Transverse colon (tissue), 4 donors: ENCODE results near the gene HERPUD1. TPM values are rescaled to one million over a fixed set of nuclear protein-coding genes. Genes with fewer than 3 reads are reported as not detected.

Source experiments
- DNase-seq: peaks from one replicate; pipeline ENCODE4 v3.0.0-alpha.2; 2019
- H3K27ac ChIP-seq, 4 donors: fragments of 200-600 bp; sonication (generic); 2 replicates each; pipeline ENCODE4 v1.5.1; 2016 to 2018; ENCODE audit warnings: inconsistent platforms in 4 of 4
- H3K27me3 ChIP-seq: fragments of 200-600 bp; sonication (generic); 2 replicates; pipeline ENCODE4 v1.5.1; 2017; ENCODE audit warnings: inconsistent platforms
- H3K36me3 ChIP-seq, 4 donors: fragments of 200-600 bp; sonication (generic); 2 replicates each; pipeline ENCODE4 v1.5.1; 2017 to 2019; ENCODE audit warnings: inconsistent platforms in 4 of 4
- H3K4me1 ChIP-seq, 4 donors: fragments of 200-600 bp; sonication (generic); 2 replicates each; pipeline ENCODE4 v1.5.1; 2017 to 2020; ENCODE audit warnings: inconsistent platforms in 4 of 4
- H3K4me3 ChIP-seq, 4 donors: fragments of 200-600 bp; sonication (generic); 1 replicate in 1 of 4; 2 replicates in 3 of 4; pipeline versions ENCODE4 v1.5.1 to v1.6.1; 2017 to 2019; ENCODE audit warnings: inconsistent platforms in 4 of 4
- H3K9me3 ChIP-seq, 2 donors: fragments of 200-600 bp; sonication (generic); 2 replicates each; pipeline ENCODE4 v1.5.1; 2017 to 2019; ENCODE audit warnings: inconsistent platforms in 2 of 2
- EP300 ChIP-seq: sonication (generic); formaldehyde crosslinking; IDR thresholded peaks from one replicate; pipeline ENCODE4 v1.6.1; 2017; ENCODE audit warnings: antibody characterized with exemption, low read depth
- POLR2A ChIP-seq: fragments of 450-650 bp; IDR thresholded peaks from one replicate; pipeline ENCODE4 v1.6.1; 2016; ENCODE audit warnings: antibody characterized with exemption, mild to moderate bottlenecking, moderate library complexity
- POLR2AphosphoS5 ChIP-seq, 3 donors: sonication (generic); formaldehyde crosslinking; IDR thresholded peaks; one replicate each; pipeline ENCODE4 v1.6.1; 2016; ENCODE audit warnings: antibody characterized with exemption in 3 of 3
- WGBS, 2 donors: methylation state at CpG; one replicate each; pipeline ENCODE4 v1.1.5; 2018; ENCODE audit warnings: low coverage in 1 of 2; 5-methylcytosine and 5-hydroxymethylcytosine counted together
- in situ Hi-C, 4 donors: fragments of 200-750 bp; cut with MboI; loops; one replicate each; pipeline versions ENCODE4 v1.15.0 to v1.15.1; 2017; ENCODE audit warnings: low sequenced_read_pairs in 3 of 4, low pct_ligation_motif_present in 1 of 4, low pct_unique_long_range_greater_than_20kb in 1 of 4
- intact Hi-C: fragments of 100-400 bp; cut with DNase I; formaldehyde crosslinking; loops from one replicate; pipeline ENCODE4 v1.15.1; 2023; ENCODE audit warnings: low total_unique reads
- total RNA-seq, 4 donors: library from RNA; depleted of rRNA; stranded (reverse); fragments of >200 nt; gene quantifications; one replicate each; pipeline ENCODE4 v1.1.0, GENCODE V29; 2016
- TF ChIP-seq, protein P1 (sequence below), 5 experiments: fragments of 200-600 bp in 3 of 5; fragments of 450-650 bp in 2 of 5; sonication (generic) in 3 of 5; IDR thresholded peaks; 1 replicate in 2 of 5; 2 replicates in 3 of 5; pipeline ENCODE4 v1.5.1; 2016 to 2017; ENCODE audit warnings: antibody characterized with exemption in 5 of 5, inconsistent platforms in 3 of 5, mild to moderate bottlenecking in 2 of 5, moderate library complexity in 1 of 5

The HERPUD1 gene
- total RNA-seq, 4 donors from 2014 or later, result 64.1 to 335 (median 186) TPM

DNA sequence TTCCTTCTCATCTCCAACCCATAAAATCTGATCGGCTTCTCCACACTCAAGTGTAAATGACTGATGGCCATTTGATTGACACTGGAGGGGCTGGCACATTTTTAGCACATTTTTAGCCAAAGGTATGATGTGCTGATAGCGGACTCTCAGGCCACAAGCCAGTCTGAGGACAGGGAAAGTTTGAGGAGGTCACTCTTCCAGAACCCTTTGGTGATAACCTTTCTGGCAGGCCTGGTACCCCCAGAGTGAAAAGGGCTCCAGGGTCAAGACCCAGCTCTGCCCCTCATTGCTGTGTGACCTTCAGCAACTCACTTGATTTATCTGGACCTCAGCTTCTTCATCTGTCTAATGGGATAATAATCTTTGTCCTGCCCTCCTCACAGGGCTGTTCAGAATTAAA, 55.8 kb downstream of the HERPUD1 start:
- DNase-seq, result no peak

DNA sequence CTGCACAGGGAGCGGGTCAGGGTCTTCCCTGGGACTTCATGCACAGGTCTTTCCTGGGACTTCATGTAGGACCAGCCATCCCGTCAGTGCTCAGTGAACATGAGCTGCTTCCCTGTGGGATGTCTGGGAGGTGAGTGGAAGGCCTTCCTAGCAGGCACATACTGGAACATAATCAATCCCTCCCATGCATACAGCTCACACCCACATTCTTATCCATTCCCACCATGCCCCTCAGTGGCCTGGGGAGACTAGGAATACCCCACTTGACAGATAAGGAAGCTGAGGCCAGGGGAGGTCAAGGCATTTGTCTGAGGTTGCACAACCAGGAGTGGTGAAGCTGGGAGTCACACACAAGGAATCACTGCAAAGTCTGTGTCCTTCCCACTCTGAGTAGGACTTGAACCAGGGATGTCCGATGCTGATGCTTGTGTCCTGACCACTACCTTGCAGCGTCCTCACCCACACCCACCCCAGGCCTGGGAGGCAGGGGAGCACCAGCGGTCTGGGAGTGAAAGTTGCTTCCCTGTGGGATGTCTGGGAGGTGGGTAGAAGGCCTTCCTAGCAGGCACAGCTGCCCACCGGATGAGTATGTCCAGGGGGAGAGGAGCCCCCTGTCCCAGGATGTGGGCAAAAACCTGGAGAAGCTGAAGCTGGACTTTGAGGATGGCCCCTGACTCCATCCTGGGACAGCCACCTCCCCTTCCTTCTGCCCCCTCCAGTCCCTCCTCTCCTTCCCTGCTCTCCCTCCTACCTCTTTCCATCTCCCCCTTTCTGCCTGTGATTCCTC, 56.4 kb downstream of the HERPUD1 start:
- TF ChIP-seq EP300 (no peak), POLR2A (no peak), POLR2AphosphoS5 (IDR thresholded peaks at IDR 0.05) (no peak)
- TF ChIP-seq, protein P1, sequence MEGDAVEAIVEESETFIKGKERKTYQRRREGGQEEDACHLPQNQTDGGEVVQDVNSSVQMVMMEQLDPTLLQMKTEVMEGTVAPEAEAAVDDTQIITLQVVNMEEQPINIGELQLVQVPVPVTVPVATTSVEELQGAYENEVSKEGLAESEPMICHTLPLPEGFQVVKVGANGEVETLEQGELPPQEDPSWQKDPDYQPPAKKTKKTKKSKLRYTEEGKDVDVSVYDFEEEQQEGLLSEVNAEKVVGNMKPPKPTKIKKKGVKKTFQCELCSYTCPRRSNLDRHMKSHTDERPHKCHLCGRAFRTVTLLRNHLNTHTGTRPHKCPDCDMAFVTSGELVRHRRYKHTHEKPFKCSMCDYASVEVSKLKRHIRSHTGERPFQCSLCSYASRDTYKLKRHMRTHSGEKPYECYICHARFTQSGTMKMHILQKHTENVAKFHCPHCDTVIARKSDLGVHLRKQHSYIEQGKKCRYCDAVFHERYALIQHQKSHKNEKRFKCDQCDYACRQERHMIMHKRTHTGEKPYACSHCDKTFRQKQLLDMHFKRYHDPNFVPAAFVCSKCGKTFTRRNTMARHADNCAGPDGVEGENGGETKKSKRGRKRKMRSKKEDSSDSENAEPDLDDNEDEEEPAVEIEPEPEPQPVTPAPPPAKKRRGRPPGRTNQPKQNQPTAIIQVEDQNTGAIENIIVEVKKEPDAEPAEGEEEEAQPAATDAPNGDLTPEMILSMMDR (IDR thresholded peaks at IDR 0.05), result no peak
- Histone ChIP-seq H3K4me3 (peak overlapping the region in 3 of 4 donors; percentile 58 to 71 (median 66)), H3K9me3 (no peaks in the 10 kb centered on the region), H3K27ac (peak overlapping the region; percentile 89 to 93 (median 91)), H3K36me3 (no peaks in the 10 kb centered on the region), H3K27me3 (no peaks in the 10 kb centered on the region), H3K4me1 (peaks cover 32 to 79% (median 44%) of the 10 kb centered on the region in 4 donors)
- 73% methylated on average over 6 of the region's 6 CpGs; no CpG with 5 or more reads in 1 of the 2 donors for WGBS, 2 donors
- intact Hi-C loops (no loop called here), in situ Hi-C loops (no loop called here)
- DNase-seq, result peak; percentile 13

More for the DNA sequence above, 55.8 kb downstream of the HERPUD1 start:
- no peaks in the 10 kb centered on the region for H3K27me3 ChIP-seq
- WGBS, 2 donors, result 93% methylated on average over 2 of the region's 2 CpGs; no CpG with 5 or more reads in 1 of the 2 donors
- no peaks in the 10 kb centered on the region for H3K9me3 ChIP-seq
- H3K4me3 ChIP-seq, result no peak overlapping the region
- in situ Hi-C loops (no loop called here), intact Hi-C loops (no loop called here)
- H3K36me3 ChIP-seq, result no peaks in the 10 kb centered on the region
- TF ChIP-seq EP300, result no peak
- TF ChIP-seq POLR2A, result no peak
- TF ChIP-seq, protein P1 (IDR thresholded peaks at IDR 0.05), result no peak
- no peak for TF ChIP-seq POLR2AphosphoS5 (IDR thresholded peaks at IDR 0.05)
- H3K4me1 ChIP-seq, result peaks cover 32 to 79% (median 44%) of the 10 kb centered on the region in 4 donors
- H3K27ac ChIP-seq, result peak overlapping the region; percentile 89 to 93 (median 91)

DNA sequence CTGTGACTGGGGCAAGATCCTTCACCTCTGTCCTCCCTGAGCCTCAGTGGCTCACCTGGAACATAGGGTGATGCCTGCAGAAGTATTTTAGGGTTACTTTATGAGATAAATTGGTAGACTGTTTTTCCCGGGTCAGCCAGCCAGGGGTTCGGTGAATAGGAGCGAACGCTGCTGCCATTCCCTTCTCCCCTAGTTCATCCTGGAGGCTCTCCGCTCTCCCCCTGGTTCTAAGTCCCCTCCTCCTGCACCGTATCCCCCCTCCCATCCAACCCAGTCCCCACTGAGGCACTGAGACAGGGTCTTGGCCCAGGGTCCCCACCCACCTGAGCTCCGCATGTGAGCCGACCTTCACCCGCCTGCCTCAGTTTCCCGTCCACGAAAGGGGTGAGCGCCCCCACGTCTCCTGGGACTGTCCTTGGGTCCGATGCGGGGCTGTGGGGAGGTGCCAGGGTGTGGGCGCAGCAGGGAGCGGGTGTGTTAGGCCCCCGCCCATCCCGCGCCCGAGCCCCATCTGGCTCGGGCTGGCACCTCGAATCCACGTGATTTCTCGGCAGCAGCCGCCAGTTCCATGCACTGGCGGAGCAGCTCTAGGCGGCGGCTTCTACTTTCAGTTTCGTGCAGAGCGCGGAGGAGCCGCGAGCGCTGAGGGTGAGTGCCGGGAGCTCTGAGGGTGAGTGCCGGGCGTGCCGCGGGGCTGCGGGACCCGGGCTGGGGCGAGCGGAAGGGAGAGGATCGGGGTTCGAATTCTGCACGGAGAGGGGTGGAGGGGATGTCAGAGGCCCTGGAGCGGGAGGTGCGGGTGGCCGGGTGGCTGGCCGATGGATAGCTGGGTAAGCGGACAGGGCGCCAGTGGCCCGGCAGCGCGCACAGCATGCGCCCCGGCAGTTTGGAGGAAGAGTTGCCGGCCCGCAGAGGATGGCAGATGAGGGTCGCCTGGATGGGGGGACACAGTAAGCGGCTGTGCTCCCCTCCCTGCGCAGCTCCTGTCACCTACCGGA, 57.3 kb downstream of the HERPUD1 start, which contains the start of gene NLRC5:
NLRC5 (plus strand) TSS at position 610 of the 998 bp plus-strand sequence. CDS start 31,156 bp downstream, outside the sequence.
- intact Hi-C loops (no loop called here), in situ Hi-C loops (no loop called here)
- TF ChIP-seq, protein P1 (IDR thresholded peaks at IDR 0.05), result peak in 1 of 5 experiments; percentile 11
- peak; percentile 58 for TF ChIP-seq EP300
- TF ChIP-seq POLR2AphosphoS5 (IDR thresholded peaks at IDR 0.05), result peak; percentile 96 to 98 (median 97)
- TF ChIP-seq POLR2A, result peak; percentile 98
- no peaks in the 10 kb centered on the region for H3K27me3 ChIP-seq
- peak within 1 kb of the TSS; percentile 58 to 71 (median 68) for H3K4me3 ChIP-seq
- DNase-seq, result peak; percentile 93
- peaks cover 27 to 77% (median 42%) of the 10 kb centered on the region in 4 donors for H3K4me1 ChIP-seq
- no peaks in the 10 kb centered on the region for H3K36me3 ChIP-seq
- H3K27ac ChIP-seq, result peak within 1 kb of the TSS; percentile 89 to 93 (median 91)
- WGBS, 2 donors, result 2 to 4% methylated on average over 18 to 64 of the region's 64 CpGs
- H3K9me3 ChIP-seq, result no peaks in the 10 kb centered on the region
